OCI-LY7 (cell line): ENCODE data around the gene RFX3.

Source experiments
- EZH2phosphoT487 ChIP-seq: fragments of 200-600 bp; sonication (generic); IDR thresholded peaks from 2 replicates; pipeline ENCODE4 v1.6.1; 2018; ENCODE audit warnings: low read depth, borderline replicate concordance, mild to moderate bottlenecking, mixed run types, antibody characterized with exemption, low read length, moderate library complexity, mixed read lengths
- TF ChIP-seq, protein P1 (sequence below): fragments of 200-600 bp; sonication (generic); conservative IDR thresholded peaks from 2 replicates; pipeline ENCODE4 v1.5.1; 2014; ENCODE audit warnings: mild to moderate bottlenecking, antibody characterized with exemption, low read length, moderate library complexity, mixed read lengths

DNA sequence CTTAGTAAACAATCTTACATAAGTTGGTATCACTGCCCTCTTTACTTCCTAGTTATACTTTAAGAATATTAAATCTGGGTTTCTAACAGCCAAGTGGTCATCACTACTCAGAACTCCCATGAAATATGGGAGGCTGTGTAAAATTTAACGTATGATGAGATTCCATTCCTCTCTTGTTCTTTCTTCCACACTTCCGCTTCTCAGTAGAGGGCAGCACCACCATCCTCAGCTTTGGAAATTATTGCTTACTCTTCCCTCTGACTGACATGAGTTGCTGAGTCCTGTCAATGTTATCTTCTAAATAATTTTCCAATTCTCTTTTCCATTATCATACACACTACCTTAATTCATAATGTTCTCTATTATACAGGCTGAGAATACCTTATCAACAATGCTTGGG is 194.0 kb downstream of the RFX3 start:
- TF ChIP-seq, protein P1, sequence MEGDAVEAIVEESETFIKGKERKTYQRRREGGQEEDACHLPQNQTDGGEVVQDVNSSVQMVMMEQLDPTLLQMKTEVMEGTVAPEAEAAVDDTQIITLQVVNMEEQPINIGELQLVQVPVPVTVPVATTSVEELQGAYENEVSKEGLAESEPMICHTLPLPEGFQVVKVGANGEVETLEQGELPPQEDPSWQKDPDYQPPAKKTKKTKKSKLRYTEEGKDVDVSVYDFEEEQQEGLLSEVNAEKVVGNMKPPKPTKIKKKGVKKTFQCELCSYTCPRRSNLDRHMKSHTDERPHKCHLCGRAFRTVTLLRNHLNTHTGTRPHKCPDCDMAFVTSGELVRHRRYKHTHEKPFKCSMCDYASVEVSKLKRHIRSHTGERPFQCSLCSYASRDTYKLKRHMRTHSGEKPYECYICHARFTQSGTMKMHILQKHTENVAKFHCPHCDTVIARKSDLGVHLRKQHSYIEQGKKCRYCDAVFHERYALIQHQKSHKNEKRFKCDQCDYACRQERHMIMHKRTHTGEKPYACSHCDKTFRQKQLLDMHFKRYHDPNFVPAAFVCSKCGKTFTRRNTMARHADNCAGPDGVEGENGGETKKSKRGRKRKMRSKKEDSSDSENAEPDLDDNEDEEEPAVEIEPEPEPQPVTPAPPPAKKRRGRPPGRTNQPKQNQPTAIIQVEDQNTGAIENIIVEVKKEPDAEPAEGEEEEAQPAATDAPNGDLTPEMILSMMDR = peak; percentile 79
- TF ChIP-seq EZH2phosphoT487 = no peak
